H9 (cell line): ENCODE data around the gene P2RY12. TPM values are rescaled to one million over a fixed set of nuclear protein-coding genes. Genes with fewer than 3 reads are reported as not detected.

Experiments
- DNase-seq: peaks from one replicate; pipeline ENCODE4 v3.0.0-alpha.2; 2017
- H2AFZ ChIP-seq: one replicate; pipeline ENCODE4 v1.6.1; 2013; ENCODE audit warnings: mild to moderate bottlenecking, low read length, control low read depth, moderate library complexity
- H2AK5ac ChIP-seq: 2 replicates; pipeline ENCODE4 v1.6.1; 2013; ENCODE audit warnings: low read length, control low read depth, mixed read lengths; ENCODE audit not compliant: insufficient read length
- H2BK120ac ChIP-seq: one replicate; pipeline ENCODE4 v1.6.1; 2013; ENCODE audit warnings: low read depth, mild to moderate bottlenecking, low read length, control low read depth, inconsistent platforms; ENCODE audit not compliant: poor library complexity, severe bottlenecking
- H2BK12ac ChIP-seq: 2 replicates; pipeline ENCODE4 v1.6.1; 2013; ENCODE audit warnings: low read length, control low read depth, mixed read lengths, low read depth; ENCODE audit not compliant: insufficient read length
- H2BK15ac ChIP-seq: 2 replicates; pipeline ENCODE4 v1.6.1; 2013; ENCODE audit warnings: low read depth, low read length, control low read depth
- H2BK20ac ChIP-seq: one replicate; pipeline ENCODE4 v1.6.1; 2013; ENCODE audit warnings: low read depth, mild to moderate bottlenecking, low read length, control low read depth, inconsistent platforms; ENCODE audit not compliant: poor library complexity, severe bottlenecking
- H2BK5ac ChIP-seq: 2 replicates; pipeline ENCODE4 v1.6.1; 2013; ENCODE audit warnings: low read length, control low read depth, mixed read lengths; ENCODE audit not compliant: insufficient read length
- H3K14ac ChIP-seq: 2 replicates; pipeline ENCODE4 v1.6.1; 2013; ENCODE audit warnings: low read length, control low read depth; ENCODE audit not compliant: insufficient read depth
- H3K18ac ChIP-seq: 2 replicates; pipeline ENCODE4 v1.6.1; 2013; ENCODE audit warnings: low read depth, mild to moderate bottlenecking, mixed read lengths, low read length, control low read depth; ENCODE audit not compliant: insufficient read length
- H3K23ac ChIP-seq: 2 replicates; pipeline ENCODE4 v1.6.1; 2013; ENCODE audit warnings: low read length, control low read depth, mixed read lengths, low read depth; ENCODE audit not compliant: insufficient read length
- H3K23me2 ChIP-seq: 2 replicates; pipeline ENCODE4 v1.6.1; 2013; ENCODE audit warnings: low read depth, mild to moderate bottlenecking, mixed read lengths, low read length, control low read depth; ENCODE audit not compliant: insufficient read length, poor library complexity, severe bottlenecking
- H3K27ac ChIP-seq: 2 replicates; pipeline ENCODE4 v1.5.1; 2013; ENCODE audit warnings: low read length, control low read depth, mixed read lengths, low read depth; ENCODE audit not compliant: insufficient read length
- H3K27me3 ChIP-seq: 2 replicates; pipeline ENCODE4 v1.6.1; 2013; ENCODE audit warnings: low read length, control low read depth, inconsistent platforms; ENCODE audit not compliant: insufficient read depth
- H3K4ac ChIP-seq: 2 replicates; pipeline ENCODE4 v1.6.1; 2013; ENCODE audit warnings: low read depth, mild to moderate bottlenecking, control low read depth, inconsistent platforms, low read length, moderate library complexity
- H3K4me1 ChIP-seq: 2 replicates; pipeline ENCODE4 v1.6.1; 2013; ENCODE audit warnings: low read length, control low read depth, inconsistent platforms; ENCODE audit not compliant: insufficient read depth
- H3K4me2 ChIP-seq: 2 replicates; pipeline ENCODE4 v1.6.1; 2013; ENCODE audit warnings: low read length, control low read depth, mixed read lengths; ENCODE audit not compliant: insufficient read length, insufficient read depth
- H3K56ac ChIP-seq: 2 replicates; pipeline ENCODE4 v1.6.1; 2013; ENCODE audit warnings: low read depth, mild to moderate bottlenecking, mixed read lengths, low read length, control low read depth; ENCODE audit not compliant: insufficient read length
- H3K79me1 ChIP-seq: 2 replicates; pipeline ENCODE4 v1.6.1; 2013; ENCODE audit warnings: low read depth, mild to moderate bottlenecking, moderate library complexity, low read length, control low read depth, inconsistent platforms; ENCODE audit not compliant: insufficient read depth, poor library complexity, severe bottlenecking
- H3K79me2 ChIP-seq: 2 replicates; pipeline ENCODE4 v1.6.1; 2013; ENCODE audit warnings: low read length, control low read depth, inconsistent platforms; ENCODE audit not compliant: insufficient read depth
- H3K9ac ChIP-seq: 2 replicates; pipeline ENCODE4 v1.6.1; 2013; ENCODE audit warnings: low read length, control low read depth, mixed read lengths; ENCODE audit not compliant: insufficient read length; ENCODE audit errors: extremely low read depth
- H3K9me3 ChIP-seq: one replicate; pipeline ENCODE4 v1.6.1; 2013; ENCODE audit warnings: low read depth, low read length, inconsistent platforms; ENCODE audit not compliant: control insufficient read depth
- H3T11ph ChIP-seq: one replicate; pipeline ENCODE4 v1.6.1; 2013; ENCODE audit warnings: mild to moderate bottlenecking, low read length, control low read depth, inconsistent platforms
- H4K20me1 ChIP-seq: one replicate; pipeline ENCODE4 v1.6.1; 2013; ENCODE audit not compliant: control insufficient read depth, insufficient read length, insufficient read depth
- H4K5ac ChIP-seq: 2 replicates; pipeline ENCODE4 v1.6.1; 2013; ENCODE audit warnings: low read depth, mild to moderate bottlenecking, mixed read lengths, low read length, control low read depth; ENCODE audit not compliant: insufficient read length
- H4K8ac ChIP-seq: replicated peaks from 2 replicates; pipeline ENCODE4 v1.6.1; 2013; ENCODE audit warnings: low read length, control low read depth, mixed read lengths, low read depth; ENCODE audit not compliant: insufficient read length
- H4K91ac ChIP-seq: 2 replicates; pipeline ENCODE4 v1.6.1; 2013; ENCODE audit warnings: low read depth, mild to moderate bottlenecking, moderate library complexity, mixed read lengths, low read length, control low read depth; ENCODE audit not compliant: insufficient read length
- H3K27ac Mint-ChIP-seq, 3 experiments: 2 replicates in 2 of 3; 3 replicates in 1 of 3; pipeline ENCODE4 v1.8.0; 2020 to 2021; ENCODE audit warnings: mixed read lengths in 3 of 3, mild to moderate bottlenecking in 1 of 3, moderate library complexity in 1 of 3
- H3K27me3 Mint-ChIP-seq: 2 replicates; pipeline ENCODE4 v1.8.0; 2021; ENCODE audit warnings: low read depth, mild to moderate bottlenecking, moderate library complexity, mixed read lengths
- H3K36me3 Mint-ChIP-seq, 3 experiments: 2 replicates in 2 of 3; 3 replicates in 1 of 3; pipeline ENCODE4 v1.8.0; 2020 to 2021; ENCODE audit warnings: low read depth in 3 of 3, mixed read lengths in 3 of 3; ENCODE audit not compliant: insufficient read depth in 1 of 3
- H3K4me1 Mint-ChIP-seq, 2 experiments: 2 replicates each; pipeline ENCODE4 v1.8.0; 2020; ENCODE audit warnings: mixed read lengths in 2 of 2
- H3K4me3 Mint-ChIP-seq, 2 experiments: 2 replicates in 1 of 2; 3 replicates in 1 of 2; pipeline ENCODE4 v1.8.0; 2020 to 2021; ENCODE audit warnings: mild to moderate bottlenecking in 2 of 2, mixed read lengths in 2 of 2, moderate library complexity in 1 of 2
- H3K9me3 Mint-ChIP-seq, 2 experiments: 2 replicates in 1 of 2; 3 replicates in 1 of 2; pipeline ENCODE4 v1.8.0; 2020; ENCODE audit warnings: mild to moderate bottlenecking in 2 of 2, mixed read lengths in 2 of 2, moderate library complexity in 1 of 2
- WGBS: extraction: QIAGEN DNeasy Blood & Tissue Kit; methylation state at CpG from one replicate; pipeline ENCODE4 v1.1.7; 2013; ENCODE audit warnings: missing lambda C conversion rate, low lambda C conversion rate, mixed read lengths; ENCODE audit not compliant: insufficient read length; ENCODE audit errors: extremely low coverage; 5-methylcytosine and 5-hydroxymethylcytosine counted together
- total RNA-seq: library from RNA; stranded (reverse); gene quantifications from 2 replicates; pipeline ENCODE4 v1.2.1, GENCODE V29; 2021
- TF ChIP-seq, protein P1 (sequence below): fragments of 200-600 bp; sonication (generic); conservative IDR thresholded peaks from 3 replicates; pipeline ENCODE4 v1.8.0; 2021; ENCODE audit warnings: antibody characterized with exemption, mild to moderate bottlenecking

P2RY12 gene
- total RNA-seq, 1 experiment from 2014 or later = not detected

DNA sequence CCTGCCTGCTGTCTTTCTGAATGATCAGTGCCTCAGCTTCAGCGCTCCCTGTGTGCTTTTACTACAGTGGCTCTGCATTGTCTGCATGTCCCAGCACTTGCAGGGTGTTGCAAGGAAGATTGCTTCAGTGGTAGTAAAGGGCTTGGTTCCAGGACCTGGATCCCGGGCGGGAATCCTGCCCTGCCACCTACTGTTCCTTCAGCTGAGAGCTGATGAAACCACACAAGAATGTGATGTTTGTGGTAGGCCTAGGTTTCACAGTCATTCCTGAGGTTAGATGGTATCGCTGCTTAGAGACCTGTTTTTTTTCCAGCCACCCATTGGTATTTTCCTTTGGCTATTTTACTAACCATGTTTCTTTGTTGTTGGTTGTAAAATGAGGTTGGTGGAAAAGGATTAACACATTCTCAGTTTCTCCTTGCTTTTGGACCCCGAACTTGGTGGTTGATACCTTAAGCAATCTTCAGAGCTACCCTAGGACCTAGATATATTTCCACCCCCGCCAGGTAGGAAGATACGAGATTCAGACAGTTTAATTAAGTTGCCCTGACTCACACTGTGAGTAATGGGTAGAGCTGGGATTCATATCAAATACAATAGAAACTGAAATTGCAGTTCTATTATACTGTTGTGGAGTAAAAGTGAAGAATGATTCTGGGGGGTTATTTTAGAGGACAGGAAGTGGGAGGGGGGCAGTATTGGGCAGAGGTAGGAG is 79.3 kb downstream of the P2RY12 start:
- Histone ChIP-seq H3K14ac (peak overlapping the region; percentile 74; the same call in 1 of the 2 replicates), H3K9me3 (no peaks in the 10 kb centered on the region), H3K4me2 (no peak overlapping the region), H3K18ac (peak overlapping the region; percentile 15), H3K23ac (no peak overlapping the region), H3K4me1 (peaks cover 12% of the 10 kb centered on the region; the same call in 1 of the 2 replicates), H3K23me2 (no peaks in the 10 kb centered on the region), H4K8ac (no peak overlapping the region), H3K4ac (no peak overlapping the region), H2BK20ac (no peak overlapping the region), H2BK5ac (no peak overlapping the region), H3K56ac (no peak overlapping the region), H2BK120ac (no peak overlapping the region), H2BK12ac (no peak overlapping the region), H2BK15ac (no peak overlapping the region), H3K27me3 (no peaks in the 10 kb centered on the region), H4K91ac (no peak overlapping the region), H3K9ac (no peak overlapping the region), H4K20me1 (no peaks in the 10 kb centered on the region), H2AFZ (no peak overlapping the region), H4K5ac (no peak overlapping the region), H3T11ph (no peak overlapping the region), H3K79me1 (no peaks in the 10 kb centered on the region), H2AK5ac (no peak overlapping the region), H3K79me2 (no peaks in the 10 kb centered on the region), H3K27ac (no peak overlapping the region)
- TF ChIP-seq, protein P1, sequence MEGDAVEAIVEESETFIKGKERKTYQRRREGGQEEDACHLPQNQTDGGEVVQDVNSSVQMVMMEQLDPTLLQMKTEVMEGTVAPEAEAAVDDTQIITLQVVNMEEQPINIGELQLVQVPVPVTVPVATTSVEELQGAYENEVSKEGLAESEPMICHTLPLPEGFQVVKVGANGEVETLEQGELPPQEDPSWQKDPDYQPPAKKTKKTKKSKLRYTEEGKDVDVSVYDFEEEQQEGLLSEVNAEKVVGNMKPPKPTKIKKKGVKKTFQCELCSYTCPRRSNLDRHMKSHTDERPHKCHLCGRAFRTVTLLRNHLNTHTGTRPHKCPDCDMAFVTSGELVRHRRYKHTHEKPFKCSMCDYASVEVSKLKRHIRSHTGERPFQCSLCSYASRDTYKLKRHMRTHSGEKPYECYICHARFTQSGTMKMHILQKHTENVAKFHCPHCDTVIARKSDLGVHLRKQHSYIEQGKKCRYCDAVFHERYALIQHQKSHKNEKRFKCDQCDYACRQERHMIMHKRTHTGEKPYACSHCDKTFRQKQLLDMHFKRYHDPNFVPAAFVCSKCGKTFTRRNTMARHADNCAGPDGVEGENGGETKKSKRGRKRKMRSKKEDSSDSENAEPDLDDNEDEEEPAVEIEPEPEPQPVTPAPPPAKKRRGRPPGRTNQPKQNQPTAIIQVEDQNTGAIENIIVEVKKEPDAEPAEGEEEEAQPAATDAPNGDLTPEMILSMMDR = no peak; the same call in 2 of the 3 replicates
- peak overlapping the region in 1 of 2 experiments; percentile 28; a peak in 1 of 5 replicates for H3K4me3 Mint-ChIP-seq
- no peaks in the 10 kb centered on the region for H3K27me3 Mint-ChIP-seq
- H3K36me3 Mint-ChIP-seq = no peaks in the 10 kb centered on the region
- WGBS = no CpG with 5 or more reads among the region's 7 CpGs
- peak; percentile 86 for DNase-seq
- no peaks in the 10 kb centered on the region for H3K9me3 Mint-ChIP-seq
- H3K27ac Mint-ChIP-seq = peak overlapping the region; percentile 75 to 83 (median 82)
- H3K4me1 Mint-ChIP-seq = peaks cover 37 to 44% of the 10 kb centered on the region in 2 experiments
